ENCODE data around the gene DNAH1.

The DNAH1 gene

DNA sequence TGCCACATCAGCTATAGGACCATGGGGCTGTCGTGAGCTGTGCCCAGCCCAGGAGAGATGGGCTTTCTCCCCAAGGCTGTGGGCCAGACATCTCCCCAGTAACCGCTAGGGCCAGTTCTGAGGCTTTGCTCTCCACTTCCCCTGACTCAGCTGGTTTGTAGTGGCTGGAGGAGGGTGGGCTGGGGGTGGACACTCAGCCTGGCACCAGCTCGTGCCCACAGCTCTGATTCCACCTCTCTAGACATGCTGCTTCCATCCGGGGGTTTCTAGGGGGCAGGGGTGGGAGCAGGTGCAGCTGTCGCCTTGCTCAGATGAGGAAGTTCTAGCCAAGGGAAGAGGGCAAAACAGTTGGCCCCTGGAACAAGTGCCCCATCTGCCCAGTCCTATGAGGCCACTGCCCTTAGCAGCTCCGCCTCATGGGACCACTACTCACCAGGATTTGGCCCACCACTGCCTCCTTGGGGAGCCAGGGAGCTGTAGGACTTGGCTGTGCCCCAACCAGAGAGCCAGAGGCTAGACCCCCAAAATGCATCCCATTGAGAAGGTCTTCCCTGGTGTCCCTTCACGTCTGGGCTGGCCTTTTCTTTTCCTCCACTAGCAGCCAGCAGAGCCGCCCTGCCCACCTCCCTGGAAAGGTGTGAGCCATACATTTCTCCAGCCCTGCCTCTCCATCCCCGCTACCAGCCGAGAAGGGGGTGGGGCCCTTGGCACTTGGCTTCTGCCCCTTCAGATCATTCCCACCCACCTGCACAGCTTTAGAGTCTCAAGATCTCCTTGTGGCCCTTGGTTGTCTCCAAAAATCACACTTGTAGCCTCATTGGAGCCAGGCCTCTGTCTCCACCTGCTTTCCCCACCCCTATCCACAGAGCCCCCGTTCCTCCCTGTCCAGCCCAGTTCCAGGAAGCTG, 18.6 kb upstream of the DNAH1 start:
- DNase-seq (ENCODE audit: low read depth), result no peak
- H3K4me3 ChIP-seq (ENCODE audit: control insufficient read depth, low read depth, low read length), result no peak overlapping the region
- TF ChIP-seq, protein P1, sequence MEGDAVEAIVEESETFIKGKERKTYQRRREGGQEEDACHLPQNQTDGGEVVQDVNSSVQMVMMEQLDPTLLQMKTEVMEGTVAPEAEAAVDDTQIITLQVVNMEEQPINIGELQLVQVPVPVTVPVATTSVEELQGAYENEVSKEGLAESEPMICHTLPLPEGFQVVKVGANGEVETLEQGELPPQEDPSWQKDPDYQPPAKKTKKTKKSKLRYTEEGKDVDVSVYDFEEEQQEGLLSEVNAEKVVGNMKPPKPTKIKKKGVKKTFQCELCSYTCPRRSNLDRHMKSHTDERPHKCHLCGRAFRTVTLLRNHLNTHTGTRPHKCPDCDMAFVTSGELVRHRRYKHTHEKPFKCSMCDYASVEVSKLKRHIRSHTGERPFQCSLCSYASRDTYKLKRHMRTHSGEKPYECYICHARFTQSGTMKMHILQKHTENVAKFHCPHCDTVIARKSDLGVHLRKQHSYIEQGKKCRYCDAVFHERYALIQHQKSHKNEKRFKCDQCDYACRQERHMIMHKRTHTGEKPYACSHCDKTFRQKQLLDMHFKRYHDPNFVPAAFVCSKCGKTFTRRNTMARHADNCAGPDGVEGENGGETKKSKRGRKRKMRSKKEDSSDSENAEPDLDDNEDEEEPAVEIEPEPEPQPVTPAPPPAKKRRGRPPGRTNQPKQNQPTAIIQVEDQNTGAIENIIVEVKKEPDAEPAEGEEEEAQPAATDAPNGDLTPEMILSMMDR (IDR thresholded peaks at IDR 0.05; ENCODE audit: control insufficient read depth, insufficient read depth, low read depth, low read length, missing control alignments), result no peak

DNA sequence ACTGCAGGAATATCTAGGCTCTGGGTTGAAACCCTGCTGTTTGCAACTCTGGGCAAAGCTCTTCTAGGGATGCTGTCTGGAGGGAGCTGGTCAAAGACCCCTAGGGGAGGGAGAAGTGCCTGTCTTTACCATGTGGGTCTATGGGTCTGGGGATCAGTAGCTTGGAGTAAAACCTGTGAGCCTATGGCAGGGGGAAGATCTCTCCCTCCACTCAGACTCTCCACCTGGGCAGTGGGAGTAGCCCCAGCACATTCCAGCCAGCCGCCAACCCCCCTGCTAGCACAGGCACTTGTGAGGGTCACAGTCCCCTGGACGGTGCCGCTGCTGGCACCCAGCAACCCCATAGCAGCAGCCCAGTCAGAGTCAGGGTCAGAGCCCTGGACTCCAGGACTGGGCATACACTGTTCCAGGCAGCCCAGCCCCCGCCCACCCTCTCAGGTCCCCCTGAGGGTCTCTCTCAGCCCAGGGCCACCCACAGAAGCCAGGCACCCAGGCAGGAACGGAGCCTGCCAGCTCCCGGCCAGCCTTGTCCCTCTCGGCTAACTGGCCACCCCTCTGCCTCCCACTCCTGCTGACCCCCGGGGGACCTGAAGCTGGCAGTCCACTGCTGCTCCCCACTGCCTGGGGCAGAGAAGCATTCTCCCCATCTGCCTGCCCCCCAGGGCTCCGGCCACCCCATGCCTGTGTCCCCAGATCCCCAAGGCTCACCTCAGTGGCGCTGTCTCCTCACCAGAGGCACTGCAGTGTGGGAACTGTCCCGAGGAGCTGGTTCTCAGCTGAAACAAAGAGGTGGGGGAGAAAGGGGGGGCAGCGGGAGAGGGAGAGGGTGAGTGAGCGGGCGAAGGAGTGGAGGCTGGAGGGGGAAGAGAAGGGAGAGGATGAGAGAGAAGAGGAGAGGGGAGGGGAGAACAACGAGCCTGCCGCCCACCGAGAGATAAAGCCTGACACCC, 17.7 kb upstream of the DNAH1 start:
- DNase-seq (ENCODE audit: low read depth), result no peak
- H3K4me3 ChIP-seq (ENCODE audit: control insufficient read depth, low read depth, low read length), result no peak overlapping the region
- TF ChIP-seq, protein P1 (IDR thresholded peaks at IDR 0.05; ENCODE audit: control insufficient read depth, insufficient read depth, low read depth, low read length, missing control alignments), result no peak

DNA sequence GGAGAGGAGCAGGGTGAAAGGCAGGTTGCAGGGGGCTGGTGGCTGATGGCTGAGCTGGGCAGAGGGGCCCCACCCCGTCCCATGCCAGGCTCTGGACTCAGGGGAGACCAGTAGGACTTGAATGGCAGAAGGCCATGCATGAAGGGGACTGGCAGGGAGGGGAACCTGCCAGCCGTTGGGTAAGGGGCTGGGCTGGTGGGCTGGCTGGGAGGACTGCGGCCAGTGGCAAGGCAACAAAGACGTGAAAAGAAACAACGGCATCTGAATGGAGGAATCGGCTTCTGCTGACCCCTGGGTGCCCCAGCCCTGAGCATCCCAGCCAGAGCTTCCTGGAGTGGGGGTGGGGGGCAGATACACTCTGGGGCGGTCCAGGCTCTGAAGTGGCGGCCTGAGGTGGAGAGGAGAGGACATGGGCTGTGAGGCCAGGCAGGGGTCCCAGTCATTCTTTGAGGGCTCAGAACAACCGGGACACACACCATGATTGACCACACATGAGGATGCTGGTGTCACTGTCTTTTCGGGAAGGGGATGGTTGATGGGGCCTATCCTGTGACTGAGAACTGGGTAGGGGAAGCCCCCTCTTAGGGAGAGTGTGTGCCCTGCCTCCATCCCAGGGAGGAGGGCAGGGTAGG, 16.8 kb upstream of the DNAH1 start:
- no peak for DNase-seq (ENCODE audit: low read depth)
- H3K4me3 ChIP-seq (ENCODE audit: control insufficient read depth, low read depth, low read length), result no peak overlapping the region
- TF ChIP-seq, protein P1 (IDR thresholded peaks at IDR 0.05; ENCODE audit: control insufficient read depth, insufficient read depth, low read depth, low read length, missing control alignments), result no peak

DNA sequence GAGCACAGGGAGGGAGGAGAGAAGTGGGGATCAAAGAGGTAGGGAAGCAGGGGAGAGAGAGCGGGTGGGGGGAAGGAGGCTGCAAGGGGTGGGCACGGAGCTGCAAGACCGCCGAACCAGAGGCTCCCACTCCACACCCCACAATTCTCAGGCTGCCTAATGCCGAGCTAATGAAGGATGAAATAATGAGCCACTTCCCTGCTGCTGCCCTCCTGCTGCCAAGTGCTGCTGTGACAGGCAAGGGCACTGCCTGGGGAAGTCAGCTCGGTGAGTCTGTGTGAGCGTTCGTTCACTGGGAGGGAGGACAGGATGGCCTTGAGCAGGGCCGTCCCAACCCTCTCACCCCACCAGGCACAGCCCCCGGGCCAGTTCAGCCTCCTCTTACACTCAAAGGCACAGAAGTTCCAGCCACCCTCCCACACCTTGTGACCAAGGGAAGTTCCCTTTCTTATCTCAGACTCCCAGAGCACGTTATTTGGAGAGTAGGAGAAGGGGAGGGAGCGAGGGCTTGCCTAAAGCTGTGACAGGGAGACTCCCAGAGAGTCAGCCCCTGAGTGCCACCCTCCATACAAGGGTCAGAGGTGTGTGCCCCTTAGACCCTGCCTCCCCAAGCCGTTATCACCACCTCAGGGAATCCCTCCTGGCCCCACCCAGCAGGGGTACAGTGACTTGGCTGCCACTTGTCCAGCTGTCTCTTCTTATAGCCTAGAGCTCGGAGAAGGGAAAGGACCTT, 16.1 kb upstream of the DNAH1 start:
- no peak for DNase-seq (ENCODE audit: low read depth)
- TF ChIP-seq, protein P1 (IDR thresholded peaks at IDR 0.05; ENCODE audit: control insufficient read depth, insufficient read depth, low read depth, low read length, missing control alignments), result no peak
- no peak overlapping the region for H3K4me3 ChIP-seq (ENCODE audit: control insufficient read depth, low read depth, low read length)

GRCh38 chr3:52302426-52303145, 13.5 kb upstream of the DNAH1 start:
- DNase-seq (ENCODE audit: low read depth), result no peak
- no peak overlapping the region for H3K4me3 ChIP-seq (ENCODE audit: control insufficient read depth, low read depth, low read length)
- TF ChIP-seq, protein P1 (IDR thresholded peaks at IDR 0.05; ENCODE audit: control insufficient read depth, insufficient read depth, low read depth, low read length, missing control alignments), result no peak
